GM12892 (cell line): Measurements from ENCODE around the gene WNK2.

Experiments
- POLR2AphosphoS5 ChIP-seq: IDR thresholded peaks from 2 replicates; pipeline ENCODE4 v1.6.1; 2011; ENCODE audit warnings: low read depth, low read length, control low read depth
- TAF1 ChIP-seq: IDR thresholded peaks from 2 replicates; pipeline ENCODE4 v1.6.1; 2011; ENCODE audit warnings: low read depth, mild to moderate bottlenecking, control low read depth, low read length, borderline replicate concordance

DNA sequence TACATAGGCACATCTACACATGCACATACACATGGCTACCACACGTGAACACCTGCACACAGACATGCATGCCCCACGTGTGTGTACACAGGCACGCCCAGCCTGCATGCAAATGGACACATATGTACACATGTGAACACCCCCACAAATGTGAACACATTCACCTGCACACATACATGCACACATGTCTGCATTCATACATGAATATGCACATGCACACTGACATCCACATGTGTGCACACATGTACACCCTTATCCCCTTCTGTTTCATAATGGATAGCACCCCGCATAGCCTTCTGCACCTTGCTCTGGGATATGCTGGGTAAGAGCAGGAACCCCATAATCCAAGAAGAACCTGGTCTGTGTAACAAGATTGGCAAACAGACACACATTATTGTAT is 66.2 kb downstream of the WNK2 start:
- TF ChIP-seq POLR2AphosphoS5 (no peak), TAF1 (no peak)
